HT1080 (cell line): Measurements from ENCODE around the gene SMIM35. TPM values are rescaled to one million over a fixed set of nuclear protein-coding genes. Genes with fewer than 3 reads are reported as not detected.
A peak's percentile ranks its signal among the peaks of the same experiment; 100 is the strongest.
"Not testable (repeated sequence)": the region's sequence is repeated elsewhere in the genome, so short reads cannot be mapped to it uniquely, and the experiment has no call there.

Experiments
- DNase-seq: peaks from one replicate; pipeline ENCODE4 v3.0.0-alpha.2; 2015; ENCODE audit warnings: low read depth
- total RNA-seq: library from RNA; depleted of rRNA; stranded (reverse); fragments of >200 nt; shearing (Covaris generic); gene quantifications from 2 replicates; pipeline ENCODE4 v1.2.3, GENCODE V29; 2014

The SMIM35 gene
- total RNA-seq, 1 experiment from 2014 or later: not detected

GRCh38 chr11:118045191-118045590, 41.6 kb downstream of the SMIM35 start:
- DNase-seq: no peak

- no peak for DNase-seq
Measured at GRCh38 chr11:118042796-118043195, 44.0 kb downstream of the SMIM35 start.

DNA sequence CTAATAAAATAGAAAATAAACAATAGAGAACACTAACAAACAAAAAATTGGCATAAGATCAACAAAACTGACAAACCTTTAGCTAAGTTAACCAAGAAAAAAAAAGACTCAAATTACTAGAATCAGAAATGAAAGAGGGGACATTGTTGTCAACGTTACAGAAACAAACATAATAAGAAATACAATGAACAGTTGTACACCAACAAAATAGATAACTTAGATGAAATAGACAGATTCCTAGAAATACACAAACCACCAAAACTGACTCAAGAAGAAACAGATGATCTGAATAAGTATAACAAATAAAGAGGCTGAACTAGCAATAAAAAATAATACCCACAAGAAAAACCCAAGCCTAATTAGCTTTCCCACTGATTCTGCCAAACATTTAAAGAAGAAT, 44.6 kb downstream of the SMIM35 start:
- no peak for DNase-seq

DNA sequence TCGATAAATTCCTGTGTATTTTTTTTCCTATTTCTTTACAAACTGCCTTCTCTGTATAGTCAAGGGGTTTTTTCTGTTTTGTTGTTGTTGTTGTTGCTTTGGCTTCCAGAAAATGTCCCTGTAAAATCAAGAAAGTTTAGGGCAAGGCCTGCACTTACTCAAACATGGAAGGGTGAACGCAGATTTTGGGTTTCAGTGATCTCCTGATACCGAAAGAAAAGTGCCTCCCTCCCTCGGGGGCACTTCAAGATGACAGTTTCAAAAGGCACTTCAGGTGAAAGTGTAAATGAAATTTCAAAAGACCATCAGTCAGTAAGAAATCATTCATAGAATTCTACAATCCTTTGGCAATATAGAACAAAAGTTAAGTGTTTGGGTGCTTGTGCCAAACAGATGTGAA, 53.3 kb downstream of the SMIM35 start:
- no peak for DNase-seq

DNA sequence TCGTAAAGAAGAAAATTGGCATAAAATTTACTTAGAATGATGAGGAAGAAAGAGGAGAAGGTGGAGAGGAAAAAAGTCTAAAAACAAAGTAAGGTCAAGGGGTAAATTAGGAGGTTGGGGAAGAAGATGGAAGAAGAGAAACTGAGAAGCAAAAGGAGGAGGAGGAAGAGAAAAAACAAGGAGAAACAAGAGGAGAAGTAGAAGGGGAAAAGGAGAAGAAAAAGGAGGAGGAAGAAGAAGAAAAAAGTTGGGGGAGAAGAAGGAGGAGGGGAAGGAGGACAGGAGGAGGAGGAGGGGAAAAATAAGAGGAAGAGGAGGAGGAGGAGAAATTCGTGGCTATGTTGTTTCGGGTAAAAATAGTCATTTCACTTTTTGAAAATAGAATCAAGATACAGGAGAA, 58.1 kb downstream of the SMIM35 start:
- DNase-seq: no peak

DNA sequence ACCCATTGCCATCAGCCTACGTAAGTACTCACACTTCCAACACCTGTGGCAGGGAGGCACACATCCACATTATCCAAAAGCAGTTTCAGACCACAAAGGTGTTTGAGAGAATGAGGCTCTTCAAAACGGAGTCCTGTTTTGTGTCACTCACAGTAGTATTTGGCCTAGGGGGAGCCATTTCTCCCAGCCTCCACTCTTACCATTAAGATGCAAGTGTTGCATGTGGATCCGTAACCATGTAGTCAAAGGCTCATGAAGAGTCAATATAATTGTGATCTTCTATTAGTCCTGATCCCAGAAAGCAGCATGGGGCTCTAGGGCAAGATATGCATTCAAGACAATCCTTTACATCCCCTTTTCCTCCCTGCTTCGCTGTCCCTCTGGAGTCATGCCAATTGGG, 59.1 kb downstream of the SMIM35 start:
- no peak for DNase-seq

- no peak for DNase-seq
Measured at GRCh38 chr11:118021146-118021545, 65.6 kb downstream of the SMIM35 start.

DNA sequence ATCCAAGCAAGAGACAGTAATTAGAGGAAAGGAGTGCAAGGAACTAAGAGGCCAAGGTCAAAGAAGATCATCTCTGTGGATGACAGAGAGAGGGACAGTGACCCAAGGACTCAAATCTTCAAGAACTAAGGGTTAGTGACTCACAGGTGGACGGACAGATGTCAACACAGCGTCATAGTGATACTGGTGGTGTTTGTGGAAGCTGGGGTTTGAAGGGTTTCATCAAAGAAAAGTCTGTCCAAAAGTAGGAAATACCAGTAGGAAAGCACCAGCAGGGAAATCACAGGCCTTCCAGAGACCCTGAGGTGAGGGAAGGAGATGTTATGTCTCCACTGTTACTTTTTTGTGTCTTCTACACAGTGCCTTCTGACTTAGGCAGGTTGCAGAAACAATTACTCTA, 68.4 kb downstream of the SMIM35 start:
- no peak for DNase-seq

DNA sequence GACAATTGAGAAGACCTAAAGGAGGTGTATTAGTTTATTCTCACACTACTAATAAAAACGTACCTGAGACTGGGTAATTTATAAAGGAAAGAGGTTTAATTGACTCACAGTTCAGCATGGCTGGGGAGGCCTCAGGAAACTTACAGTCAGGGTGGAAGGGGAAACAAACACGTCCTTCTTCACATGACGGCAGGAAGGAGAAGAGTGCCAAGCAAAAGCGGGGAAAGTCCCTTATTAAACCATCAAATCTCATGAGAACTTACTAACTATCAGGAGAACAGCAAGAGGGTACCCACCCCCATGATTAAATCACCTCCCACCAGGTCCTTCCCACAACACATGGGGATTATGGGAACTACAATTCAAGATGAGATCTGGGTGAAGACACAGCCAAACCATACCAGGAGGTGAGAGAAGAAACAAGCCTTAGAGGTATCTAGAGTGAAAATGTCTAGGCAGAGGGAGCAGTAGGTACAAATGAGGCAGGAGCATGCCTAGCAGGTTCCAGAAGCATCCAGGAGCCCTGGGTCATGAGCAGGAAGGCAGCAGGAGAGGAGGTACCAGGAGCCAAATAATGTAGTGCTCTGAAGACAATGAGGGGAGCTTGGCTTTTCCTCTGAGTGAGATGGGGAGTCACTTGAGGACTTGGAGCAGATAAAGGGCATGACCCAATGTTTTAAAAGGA, 69.0 kb downstream of the SMIM35 start:
- DNase-seq: no peak

- no peak for DNase-seq
Measured at GRCh38 chr11:118017111-118017510, 69.7 kb downstream of the SMIM35 start.

- DNase-seq: no peak
Measured at GRCh38 chr11:118016104-118016503, 70.7 kb downstream of the SMIM35 start.

GRCh38 chr11:118015385-118015841, 71.3 kb downstream of the SMIM35 start:
- no peak for DNase-seq

DNA sequence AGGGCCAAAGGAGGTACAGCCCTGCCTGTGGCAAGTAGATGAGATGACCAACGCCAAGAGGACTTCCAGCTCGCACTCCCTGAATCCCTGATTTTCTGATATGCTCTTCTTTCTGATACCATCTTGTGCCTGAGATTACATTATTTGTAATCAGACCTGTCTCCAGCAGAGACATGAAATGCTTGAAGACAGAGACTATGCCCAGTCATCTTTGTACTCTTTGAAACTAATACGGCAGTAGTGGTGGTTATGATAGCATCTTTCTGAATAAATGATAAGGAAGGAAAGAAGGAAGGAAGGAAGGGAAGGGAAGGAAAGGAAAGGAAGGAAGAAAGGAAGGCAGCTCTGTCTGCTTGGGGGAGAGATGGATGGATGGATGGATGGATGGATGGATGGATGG, 72.7 kb downstream of the SMIM35 start:
- DNase-seq: no peak

DNA sequence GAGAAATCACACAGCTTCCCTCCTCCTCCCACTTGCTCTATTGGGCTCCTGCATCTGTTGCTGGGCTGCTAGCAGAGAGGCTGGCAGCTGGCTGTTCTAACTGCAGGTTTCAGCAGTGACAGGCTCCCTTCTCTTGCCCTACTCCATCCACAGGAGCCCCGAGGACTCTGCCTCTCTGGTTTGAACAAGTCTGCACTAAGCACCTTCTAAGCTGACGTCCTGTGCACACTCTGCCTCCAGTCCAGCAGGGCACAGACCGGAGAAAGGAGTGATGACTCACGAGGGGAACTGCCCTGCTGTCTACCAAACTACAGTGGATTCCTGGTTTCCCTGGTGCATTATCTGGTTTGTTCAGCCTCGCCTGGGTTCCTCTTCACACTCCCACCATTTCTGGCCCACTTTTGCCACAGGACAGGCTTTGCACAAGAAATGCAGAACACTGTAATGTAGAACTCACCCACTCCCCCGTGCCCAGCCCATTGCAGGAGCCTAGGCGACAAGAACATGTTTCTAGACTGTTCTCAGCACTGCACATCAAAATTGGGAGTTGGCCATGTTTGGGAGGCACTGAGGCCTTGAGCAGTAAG, 74.6 kb downstream of the SMIM35 start:
- peak; percentile 36 for DNase-seq

GRCh38 chr11:118010738-118011461, 75.9 kb downstream of the SMIM35 start:
- DNase-seq: no peak

DNA sequence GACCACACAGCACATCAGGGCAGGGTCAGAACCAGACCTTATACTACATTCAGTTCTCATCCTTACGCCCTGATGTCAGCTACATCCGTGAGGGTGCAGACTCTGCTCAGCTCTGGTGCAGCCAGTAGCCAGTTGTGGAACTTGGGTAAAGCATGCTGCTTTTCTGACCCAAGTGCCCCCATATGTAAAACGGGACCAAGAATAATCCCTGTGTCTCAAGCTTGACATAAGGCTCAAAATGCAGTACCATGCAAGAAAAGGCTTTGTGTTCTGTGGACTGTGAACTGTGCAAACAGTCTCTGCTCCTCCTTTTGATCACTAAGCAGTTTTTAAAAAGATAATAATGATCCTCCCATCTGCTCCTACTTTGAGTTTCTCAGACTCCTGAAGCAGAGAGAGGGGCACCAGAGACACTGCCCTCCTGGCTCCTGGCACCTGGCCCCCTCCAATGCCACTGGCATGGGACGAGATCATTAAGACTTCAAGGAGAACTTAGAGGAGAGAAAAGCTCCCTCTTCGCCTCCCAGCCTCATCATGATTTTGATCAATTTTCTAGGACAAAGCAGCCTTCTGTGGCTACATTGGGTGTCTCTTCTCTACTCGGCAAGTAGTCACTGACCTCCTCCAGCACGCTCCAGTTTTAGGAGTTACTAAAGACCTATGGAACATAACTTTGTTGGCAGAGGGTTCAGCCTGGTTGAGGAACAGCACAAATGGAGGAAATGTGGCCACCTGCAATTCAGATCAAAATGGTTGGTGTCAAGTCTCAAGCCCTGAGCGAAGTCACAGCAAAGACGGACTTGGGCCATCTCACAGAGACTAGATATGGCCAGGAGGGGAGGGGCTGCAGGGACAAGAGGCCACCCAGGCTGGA, 76.7 kb downstream of the SMIM35 start:
- no peak for DNase-seq

GRCh38 chr11:118008271-118008911, 78.4 kb downstream of the SMIM35 start:
- DNase-seq: no peak

DNA sequence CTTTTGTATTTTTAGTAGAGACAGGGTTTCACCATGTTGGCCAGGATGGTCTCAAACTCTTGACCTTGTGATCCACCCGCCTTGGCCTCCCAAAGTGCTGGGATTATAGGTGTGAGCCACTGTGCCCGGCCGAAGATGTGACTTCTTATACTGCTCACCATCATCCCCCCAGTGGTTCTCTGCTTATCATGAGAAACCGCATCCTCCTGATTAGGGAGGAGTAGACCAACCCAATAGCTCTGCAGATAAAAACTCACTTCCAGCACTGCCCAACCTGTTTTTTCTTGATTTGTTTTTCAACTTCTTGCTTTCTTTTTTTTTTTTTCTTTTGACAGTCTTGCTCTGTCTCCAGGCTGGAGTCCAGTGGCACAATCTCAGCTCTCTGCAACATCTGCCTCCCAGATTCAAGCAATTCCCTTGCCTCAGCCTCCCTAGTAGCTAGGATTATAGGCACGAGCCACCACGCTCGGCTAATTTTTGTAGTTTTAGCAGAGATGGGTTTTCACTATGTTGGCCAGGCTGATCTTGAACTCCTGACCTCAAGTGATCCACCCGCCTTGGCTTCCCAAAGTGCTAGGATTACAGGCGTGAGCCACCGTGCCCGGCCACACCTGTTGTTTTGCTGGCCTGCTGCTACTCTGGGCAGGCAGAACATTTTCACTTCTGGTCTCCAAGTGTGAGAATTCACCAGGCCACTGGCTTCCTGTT, 79.0 kb downstream of the SMIM35 start:
- not testable (repeated sequence) for DNase-seq

DNA sequence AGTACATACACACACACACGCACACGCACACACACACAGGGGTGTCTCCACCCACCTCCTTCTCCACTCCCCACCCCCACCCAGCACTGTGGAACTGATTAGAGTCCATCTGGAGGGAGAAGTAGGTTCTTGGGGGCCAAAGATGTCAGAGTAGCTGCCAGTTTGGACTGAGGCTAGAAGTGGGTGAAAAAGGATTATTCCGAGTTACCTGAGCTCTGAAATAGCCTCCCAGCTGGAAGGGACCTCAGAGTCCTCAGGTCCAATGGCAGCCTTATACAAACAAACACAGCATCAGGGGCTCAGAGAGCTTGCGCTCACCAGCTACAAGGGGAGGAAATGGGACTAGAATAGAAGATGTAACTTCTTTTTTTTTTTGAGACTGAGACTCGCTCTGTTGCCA, 79.7 kb downstream of the SMIM35 start:
- no peak for DNase-seq

- no peak for DNase-seq
Measured at GRCh38 chr11:118006153-118006534, 80.6 kb downstream of the SMIM35 start.
